HTR-8/SVneo (cell line): ENCODE data around the gene SEMA3G.

Source experiments
- DNase-seq: peaks from one replicate; pipeline ENCODE4 v3.0.0; 2011; ENCODE audit warnings: low spot score, mixed read lengths; ENCODE audit not compliant: insufficient read length
- FAIRE-seq: peaks from 2 replicates; lab custom pipeline; 2011; peaks lifted over from hg19 to GRCh38; lab: Jason Lieb, UNC

SEMA3G gene

GRCh38 chr3:52444860-52445793 is at the start of gene SEMA3G:
Gene SEMA3G, minus strand, starts transcription at chr3:52445103. Its CDS starts 76 bp downstream, at chr3:52445027.
- DNase-seq, result no peak
- no peak for FAIRE-seq

GRCh38 chr3:52494445-52494844 is 49.5 kb upstream of the SEMA3G start:
- DNase-seq (no peak), FAIRE-seq (no peak)

GRCh38 chr3:52493232-52494017 is 48.5 kb upstream of the SEMA3G start:
- DNase-seq (no peak), FAIRE-seq (no peak)

- FAIRE-seq, result no peak
- no peak for DNase-seq
Measured at GRCh38 chr3:52492059-52492458, 47.2 kb upstream of the SEMA3G start.

DNA sequence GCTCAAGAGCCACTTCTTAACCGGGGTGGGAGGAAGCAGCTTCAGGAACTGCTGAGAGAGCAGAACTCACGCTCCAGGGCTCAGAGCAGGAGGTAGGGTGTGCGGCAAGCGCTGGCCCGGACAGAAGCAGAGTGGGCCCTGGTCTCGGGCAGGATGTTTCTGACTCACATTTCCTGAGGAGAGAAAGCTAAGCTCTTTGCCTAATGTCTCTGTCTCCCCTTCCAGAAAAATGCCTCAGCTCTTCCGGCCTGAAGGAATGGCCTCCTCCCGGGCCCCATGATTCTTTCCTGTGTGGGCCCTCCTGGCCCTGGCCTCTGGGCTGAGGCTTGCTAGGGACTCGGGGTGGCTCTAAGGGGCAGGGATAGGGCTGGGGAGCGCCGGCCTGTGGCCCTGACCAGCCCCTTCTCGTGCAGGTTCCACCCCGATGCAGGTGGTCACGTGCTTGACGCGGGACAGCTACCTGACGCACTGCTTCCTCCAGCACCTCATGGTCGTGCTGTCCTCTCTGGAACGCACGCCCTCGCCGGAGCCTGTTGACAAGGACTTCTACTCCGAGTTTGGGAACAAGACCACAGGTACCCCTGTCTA is 46.1 kb upstream of the SEMA3G start:
- FAIRE-seq, result no peak
- DNase-seq, result no peak

DNA sequence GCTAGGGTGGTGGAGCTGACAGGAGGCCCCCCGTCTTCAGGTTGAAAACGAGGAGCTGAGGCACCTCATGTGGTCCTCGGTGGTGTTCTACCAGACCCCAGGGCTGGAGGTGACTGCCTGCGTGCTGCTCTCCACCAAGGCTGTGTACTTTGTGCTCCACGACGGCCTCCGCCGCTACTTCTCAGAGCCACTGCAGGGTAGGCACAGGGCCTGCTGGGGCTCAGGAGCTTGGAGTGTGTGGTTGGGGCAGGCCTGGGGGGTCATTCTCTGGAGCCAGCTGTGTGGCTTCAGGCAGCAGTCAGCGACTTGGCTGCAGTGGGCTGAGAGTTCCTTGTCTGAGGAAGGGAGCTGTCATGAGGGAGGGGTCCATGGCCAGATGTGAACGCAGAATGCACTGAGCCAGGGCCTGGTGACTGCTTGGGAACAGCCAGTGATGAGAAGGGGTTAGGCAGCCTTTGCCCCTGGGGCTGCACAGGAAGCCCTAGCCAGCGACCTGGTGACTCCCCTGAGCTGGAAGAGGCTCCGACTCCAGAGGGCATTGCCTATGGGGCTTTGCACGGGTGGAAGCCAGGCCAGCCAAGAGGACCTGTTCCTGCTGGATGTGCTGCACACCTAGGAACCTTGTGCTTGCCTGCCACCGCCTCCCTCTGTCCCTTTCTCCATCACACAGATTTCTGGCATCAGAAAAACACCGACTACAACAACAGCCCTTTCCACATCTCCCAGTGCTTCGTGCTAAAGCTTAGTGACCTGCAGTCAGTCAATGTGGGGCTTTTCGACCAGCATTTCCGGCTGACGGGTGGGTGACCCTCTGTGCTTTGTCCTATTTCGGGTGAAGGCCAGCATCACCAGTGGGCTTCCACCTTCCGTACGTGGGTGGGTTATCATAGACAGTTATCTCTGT is 45.4 kb upstream of the SEMA3G start:
- DNase-seq (no peak), FAIRE-seq (no peak)

DNA sequence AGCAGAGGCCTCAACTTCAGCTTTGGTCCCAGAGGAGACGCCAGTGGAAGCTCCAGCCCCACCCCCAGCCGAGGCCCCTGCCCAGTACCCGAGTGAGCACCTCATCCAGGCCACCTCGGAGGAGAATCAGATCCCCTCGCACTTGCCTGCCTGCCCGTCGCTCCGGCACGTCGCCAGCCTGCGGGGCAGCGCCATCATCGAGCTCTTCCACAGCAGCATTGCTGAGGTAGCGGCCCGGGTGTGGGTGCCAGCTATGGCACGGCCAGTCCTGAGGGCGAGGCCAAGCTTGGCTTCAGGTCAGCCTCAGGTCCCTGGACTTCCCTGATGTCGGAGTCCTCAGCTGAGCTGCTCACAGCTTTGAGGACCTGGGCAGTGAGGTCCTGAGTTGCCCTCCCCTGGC is 44.5 kb upstream of the SEMA3G start:
- no peak for DNase-seq
- no peak for FAIRE-seq

DNA sequence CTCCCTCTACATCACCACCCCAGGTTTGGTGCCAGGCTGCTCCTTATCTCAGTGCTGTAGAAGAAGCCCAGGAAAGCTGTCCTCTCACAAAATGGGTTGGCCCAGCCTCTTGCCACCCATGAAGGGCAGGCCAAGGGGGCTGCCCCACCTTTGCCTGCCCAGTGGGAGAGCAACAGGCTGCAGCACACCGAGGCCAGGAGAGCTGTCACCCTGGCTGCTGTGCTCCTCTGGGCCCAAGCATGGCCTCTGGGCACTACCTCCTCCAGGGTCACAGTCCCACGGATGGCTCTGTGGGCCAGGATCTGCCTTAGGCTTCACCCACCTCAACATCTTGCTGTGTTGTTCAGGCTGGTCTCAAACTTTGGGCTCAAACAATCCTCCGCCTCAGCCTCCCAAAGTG is 43.8 kb upstream of the SEMA3G start:
- no peak for FAIRE-seq
- DNase-seq, result no peak

- no peak for FAIRE-seq
- no peak for DNase-seq
Measured at GRCh38 chr3:52487788-52488691, 43.1 kb upstream of the SEMA3G start.

GRCh38 chr3:52487050-52487787 is 42.3 kb upstream of the SEMA3G start:
- FAIRE-seq (no peak), DNase-seq (no peak)

GRCh38 chr3:52484680-52485461 is 40.0 kb upstream of the SEMA3G start:
- FAIRE-seq, result no peak
- DNase-seq, result no peak

GRCh38 chr3:52483577-52484381 is 38.9 kb upstream of the SEMA3G start:
- DNase-seq, result no peak
- no peak for FAIRE-seq

- FAIRE-seq, result no peak
- DNase-seq, result no peak
Measured at GRCh38 chr3:52483081-52483480, 38.2 kb upstream of the SEMA3G start.

- DNase-seq (no peak), FAIRE-seq (no peak)
Measured at GRCh38 chr3:52481819-52482521, 37.1 kb upstream of the SEMA3G start.

GRCh38 chr3:52480768-52481715 is 36.1 kb upstream of the SEMA3G start:
- FAIRE-seq, result no peak
- DNase-seq, result no peak
